DOHH2 (cell line): ENCODE data around the gene ADGRG1.

Experiments
- H3F3A ChIP-seq: fragments of 200-600 bp; sonication (generic), shearing (Covaris generic); 2 replicates; pipeline ENCODE4 v1.6.0; 2016; ENCODE audit warnings: antibody characterized with exemption, mild to moderate bottlenecking; ENCODE audit not compliant: control insufficient read depth, insufficient read depth
- H3K27ac ChIP-seq: fragments of 200-600 bp; sonication (generic); 2 replicates; pipeline ENCODE4 v1.5.1; 2014; ENCODE audit warnings: low read depth, mild to moderate bottlenecking, low read length, moderate library complexity
- H3K27me3 ChIP-seq: fragments of 200-600 bp; sonication (generic); 2 replicates; pipeline ENCODE4 v1.6.1; 2014; ENCODE audit warnings: mild to moderate bottlenecking, low read length, mixed read lengths; ENCODE audit not compliant: control insufficient read depth
- H3K36me3 ChIP-seq: fragments of 200-600 bp; sonication (generic); 2 replicates; pipeline ENCODE4 v1.6.1; 2014; ENCODE audit warnings: mild to moderate bottlenecking, low read length, moderate library complexity, mixed read lengths; ENCODE audit not compliant: control insufficient read depth
- H3K4me1 ChIP-seq: fragments of 200-600 bp; sonication (generic); 2 replicates; pipeline ENCODE4 v1.6.1; 2014; ENCODE audit warnings: mild to moderate bottlenecking, low read length, mixed read lengths; ENCODE audit not compliant: control insufficient read depth
- H3K4me2 ChIP-seq: fragments of 200-600 bp; sonication (generic); 2 replicates; pipeline ENCODE4 v1.6.0; 2014; ENCODE audit warnings: mild to moderate bottlenecking, low read length, moderate library complexity
- H3K4me3 ChIP-seq: fragments of 200-600 bp; sonication (generic); 2 replicates; pipeline ENCODE4 v1.5.1; 2014; ENCODE audit warnings: mild to moderate bottlenecking, low read length, mixed read lengths
- H3K79me2 ChIP-seq: fragments of 200-600 bp; sonication (generic); 2 replicates; pipeline ENCODE4 v1.6.1; 2014; ENCODE audit warnings: mild to moderate bottlenecking, low read length, mixed read lengths; ENCODE audit not compliant: control insufficient read depth
- H3K9me2 ChIP-seq: fragments of 200-600 bp; sonication (generic); replicated peaks from 2 replicates; pipeline ENCODE4 v1.6.1; 2014; ENCODE audit warnings: mild to moderate bottlenecking, low read length, mixed read lengths; ENCODE audit not compliant: control insufficient read depth
- H3K9me3 ChIP-seq: fragments of 200-600 bp; sonication (generic); 2 replicates; pipeline ENCODE4 v1.6.1; 2014; ENCODE audit warnings: antibody characterized with exemption, low read length, mixed read lengths; ENCODE audit not compliant: control insufficient read depth, insufficient read depth
- H4K20me1 ChIP-seq: fragments of 200-600 bp; sonication (generic); 2 replicates; pipeline ENCODE4 v1.6.0; 2014; ENCODE audit warnings: low read depth, mild to moderate bottlenecking, antibody characterized with exemption, low read length, moderate library complexity; ENCODE audit not compliant: control insufficient read depth, insufficient read depth
- CTCF ChIP-seq: fragments of 200-600 bp; sonication (generic); IDR thresholded peaks from one replicate; pipeline ENCODE4 v1.5.1; 2014; ENCODE audit warnings: antibody characterized with exemption, mild to moderate bottlenecking, low read depth, low read length; ENCODE audit not compliant: poor library complexity, severe bottlenecking
- EZH2phosphoT487 ChIP-seq: fragments of 200-600 bp; sonication (generic); IDR thresholded peaks from 2 replicates; pipeline ENCODE4 v1.6.1; 2017; ENCODE audit warnings: borderline replicate concordance, mild to moderate bottlenecking, antibody characterized with exemption, low read length, moderate library complexity, mixed read lengths

Gene ADGRG1

GRCh38 chr16:57666353-57667047, 38.1 kb downstream of the ADGRG1 start:
- TF ChIP-seq EZH2phosphoT487 (no peak), CTCF (no peak)
- H4K20me1 ChIP-seq: no peaks in the 10 kb centered on the region
- no peaks in the 10 kb centered on the region for H3K36me3 ChIP-seq
- H3K79me2 ChIP-seq: no peaks in the 10 kb centered on the region
- H3K4me1 ChIP-seq: no peaks in the 10 kb centered on the region
- no peaks in the 10 kb centered on the region for H3K9me3 ChIP-seq
- H3K9me2 ChIP-seq: no peaks in the 10 kb centered on the region
- H3F3A ChIP-seq: no peaks in the 10 kb centered on the region
- H3K4me2 ChIP-seq: no peak overlapping the region
- H3K4me3 ChIP-seq: no peak overlapping the region
- peaks cover 1% of the 10 kb centered on the region; the same call in 1 of the 2 replicates for H3K27me3 ChIP-seq
- H3K27ac ChIP-seq: no peak overlapping the region

- no peaks in the 10 kb centered on the region for H3K9me2 ChIP-seq
- H3K9me3 ChIP-seq: no peaks in the 10 kb centered on the region
- no peak overlapping the region for H3K4me3 ChIP-seq
- peaks cover 3% of the 10 kb centered on the region; the same call in 1 of the 2 replicates for H3K27me3 ChIP-seq
- no peaks in the 10 kb centered on the region for H3F3A ChIP-seq
- no peaks in the 10 kb centered on the region for H3K36me3 ChIP-seq
- H3K79me2 ChIP-seq: no peaks in the 10 kb centered on the region
- H3K4me1 ChIP-seq: no peaks in the 10 kb centered on the region
- H3K4me2 ChIP-seq: no peak overlapping the region
- no peak overlapping the region for H3K27ac ChIP-seq
- TF ChIP-seq EZH2phosphoT487 (no peak), CTCF (no peak)
- H4K20me1 ChIP-seq: no peaks in the 10 kb centered on the region
These were observed 38.7 kb downstream of the ADGRG1 start for GRCh38 chr16:57667048-57667525.

- no peaks in the 10 kb centered on the region for H3K79me2 ChIP-seq
- H3F3A ChIP-seq: no peaks in the 10 kb centered on the region
- TF ChIP-seq EZH2phosphoT487 (no peak), CTCF (peak; percentile 54)
- H3K9me2 ChIP-seq: no peaks in the 10 kb centered on the region
- no peak overlapping the region for H3K4me3 ChIP-seq
- no peak overlapping the region for H3K27ac ChIP-seq
- H3K4me2 ChIP-seq: no peak overlapping the region
- no peaks in the 10 kb centered on the region for H3K9me3 ChIP-seq
- no peaks in the 10 kb centered on the region for H3K4me1 ChIP-seq
- no peaks in the 10 kb centered on the region for H4K20me1 ChIP-seq
- H3K36me3 ChIP-seq: no peaks in the 10 kb centered on the region
- peaks cover 7% of the 10 kb centered on the region; the same call in 1 of the 2 replicates for H3K27me3 ChIP-seq
These were observed 39.3 kb downstream of the ADGRG1 start for GRCh38 chr16:57667526-57668262.
